Lung (tissue), 12 donors: ENCODE results near the gene POMGNT2. TPM values are rescaled to one million over a fixed set of nuclear protein-coding genes. Genes with fewer than 3 reads are reported as not detected.

Experiments used
- ATAC-seq: fragments of 200-7000 bp; cut with Tn5 transposase; one replicate; pipeline ENCODE4 v1.9.1; 2020; ENCODE audit warnings: moderate number of reproducible peaks; ENCODE audit not compliant: insufficient read depth, low FRiP score
- DNase-seq, 3 donors: peaks; one replicate each; pipeline ENCODE4 v3.0.0-alpha.2; 2013 to 2017
- H3K27ac ChIP-seq, 2 donors: one replicate each; pipeline ENCODE4 v1.5.1; 2013; ENCODE audit warnings: mild to moderate bottlenecking in 2 of 2, moderate library complexity in 2 of 2, control low read depth in 1 of 2, inconsistent platforms in 1 of 2, low read depth in 1 of 2, low read length in 1 of 2
- H3K27me3 ChIP-seq, 3 donors: one replicate each; pipeline ENCODE4 v1.5.1; 2013; ENCODE audit warnings: low read length in 2 of 3; ENCODE audit not compliant: control insufficient read depth in 3 of 3, insufficient read depth in 3 of 3
- H3K36me3 ChIP-seq, 4 donors: one replicate each; pipeline ENCODE4 v1.5.1; 2013; ENCODE audit warnings: low read length in 4 of 4, mild to moderate bottlenecking in 1 of 4, moderate library complexity in 1 of 4; ENCODE audit not compliant: control insufficient read depth in 4 of 4, insufficient read depth in 4 of 4
- H3K4me1 ChIP-seq, 5 donors: one replicate each; pipeline ENCODE4 v1.5.1; 2013; ENCODE audit warnings: low read length in 5 of 5, mild to moderate bottlenecking in 2 of 5, moderate library complexity in 1 of 5; ENCODE audit not compliant: control insufficient read depth in 5 of 5, insufficient read depth in 5 of 5
- H3K4me3 ChIP-seq: one replicate; pipeline ENCODE4 v1.5.1; 2013; ENCODE audit warnings: mild to moderate bottlenecking, control low read depth, moderate library complexity
- H3K9ac ChIP-seq, 2 donors: one replicate each; pipeline ENCODE4 v1.5.1; 2013; ENCODE audit warnings: low read length in 2 of 2, control low read depth in 1 of 2; ENCODE audit not compliant: insufficient read depth in 1 of 2
- H3K9me3 ChIP-seq, 4 donors: one replicate each; pipeline ENCODE4 v1.5.1; 2013; ENCODE audit warnings: low read length in 3 of 4, mild to moderate bottlenecking in 1 of 4, moderate library complexity in 1 of 4; ENCODE audit not compliant: control insufficient read depth in 4 of 4, insufficient read depth in 3 of 4
- CTCF ChIP-seq: IDR thresholded peaks from 2 replicates; pipeline ENCODE4 v1.5.1; 2012; ENCODE audit warnings: mild to moderate bottlenecking; ENCODE audit errors: control extremely low read depth, extremely low read depth
- WGBS, 2 donors: extraction: QIAGEN DNeasy Blood & Tissue Kit; methylation state at CpG; one replicate each; pipeline ENCODE4 v1.1.7; 2013; 5-methylcytosine and 5-hydroxymethylcytosine counted together
- polyA plus RNA-seq, 2 donors: library from polyadenylated mRNA; stranded (reverse); fragments of 200-250 nt; gene quantifications; one replicate each; pipeline ENCODE4 v1.2.1, GENCODE V29; 2013
- total RNA-seq, 2 donors: library from RNA; depleted of rRNA in 1 of 2; stranded (reverse); fragments of >200 nt in 1 of 2; gene quantifications; one replicate each; pipeline ENCODE4 v1.2.1, GENCODE V29; 2014 to 2021
- donor health status: control.
- donor health status: control.
- donor health status: Bipolar disorder and iron deficiency.
- donor health status: healthy.
- donor health status: DM: yes; HTN: yes; CAD: no.

POMGNT2 gene
- total and polyA plus RNA-seq, 4 donors: 5.8 to 15.7 (median 13.1) TPM

GRCh38 chr3:43087249-43087776 lies 18.6 kb downstream of the POMGNT2 start:
- Histone ChIP-seq H3K36me3 (peaks cover 0 to 4% (median 0%) of the 10 kb centered on the region in 4 donors), H3K4me1 (peaks cover 0 to 3% (median 0%) of the 10 kb centered on the region in 5 donors), H3K27ac (no peak overlapping the region), H3K9ac (no peak overlapping the region), H3K9me3 (no peaks in the 10 kb centered on the region), H3K27me3 (no peaks in the 10 kb centered on the region), H3K4me3 (no peak overlapping the region)
- no peak for TF ChIP-seq CTCF
- 96 to 97% methylated on average over 5 of the region's 5 CpGs for WGBS, 2 donors
- ATAC-seq (no peak), DNase-seq (no peak)

- Histone ChIP-seq H3K36me3 (peaks cover 0 to 4% (median 0%) of the 10 kb centered on the region in 4 donors), H3K9me3 (no peaks in the 10 kb centered on the region), H3K27me3 (no peaks in the 10 kb centered on the region), H3K4me1 (peaks cover 0 to 3% (median 0%) of the 10 kb centered on the region in 5 donors), H3K27ac (no peak overlapping the region), H3K9ac (no peak overlapping the region), H3K4me3 (no peak overlapping the region)
- TF ChIP-seq CTCF: no peak
- ATAC-seq (no peak), DNase-seq (no peak)
- WGBS, 2 donors: 94 to 95% methylated on average over 6 of the region's 6 CpGs
These were observed 19.3 kb downstream of the POMGNT2 start for GRCh38 chr3:43086460-43087165.

GRCh38 chr3:43082457-43082856 lies 23.4 kb downstream of the POMGNT2 start:
- Histone ChIP-seq H3K9ac (no peak overlapping the region), H3K27me3 (no peaks in the 10 kb centered on the region), H3K27ac (no peak overlapping the region), H3K9me3 (peaks cover 0 to 4% (median 0%) of the 10 kb centered on the region in 4 donors), H3K36me3 (peaks cover 2 to 20% (median 12%) of the 10 kb centered on the region in 4 donors), H3K4me3 (no peak overlapping the region), H3K4me1 (no peaks in the 10 kb centered on the region)
- 91 to 98% methylated on average over 2 of the region's 2 CpGs for WGBS, 2 donors
- ATAC-seq: no peak
- no peak for DNase-seq
- no peak for TF ChIP-seq CTCF
